Measurements from ENCODE around the gene IL6R. TPM values are rescaled to one million over a fixed set of nuclear protein-coding genes. Genes with fewer than 3 reads are reported as not detected.
"Not testable (repeated sequence)": the region's sequence is repeated elsewhere in the genome, so short reads cannot be mapped to it uniquely, and the experiment has no call there.

The IL6R gene
- total RNA-seq, 1 experiment from 2014 or later = 16.1 TPM

DNA sequence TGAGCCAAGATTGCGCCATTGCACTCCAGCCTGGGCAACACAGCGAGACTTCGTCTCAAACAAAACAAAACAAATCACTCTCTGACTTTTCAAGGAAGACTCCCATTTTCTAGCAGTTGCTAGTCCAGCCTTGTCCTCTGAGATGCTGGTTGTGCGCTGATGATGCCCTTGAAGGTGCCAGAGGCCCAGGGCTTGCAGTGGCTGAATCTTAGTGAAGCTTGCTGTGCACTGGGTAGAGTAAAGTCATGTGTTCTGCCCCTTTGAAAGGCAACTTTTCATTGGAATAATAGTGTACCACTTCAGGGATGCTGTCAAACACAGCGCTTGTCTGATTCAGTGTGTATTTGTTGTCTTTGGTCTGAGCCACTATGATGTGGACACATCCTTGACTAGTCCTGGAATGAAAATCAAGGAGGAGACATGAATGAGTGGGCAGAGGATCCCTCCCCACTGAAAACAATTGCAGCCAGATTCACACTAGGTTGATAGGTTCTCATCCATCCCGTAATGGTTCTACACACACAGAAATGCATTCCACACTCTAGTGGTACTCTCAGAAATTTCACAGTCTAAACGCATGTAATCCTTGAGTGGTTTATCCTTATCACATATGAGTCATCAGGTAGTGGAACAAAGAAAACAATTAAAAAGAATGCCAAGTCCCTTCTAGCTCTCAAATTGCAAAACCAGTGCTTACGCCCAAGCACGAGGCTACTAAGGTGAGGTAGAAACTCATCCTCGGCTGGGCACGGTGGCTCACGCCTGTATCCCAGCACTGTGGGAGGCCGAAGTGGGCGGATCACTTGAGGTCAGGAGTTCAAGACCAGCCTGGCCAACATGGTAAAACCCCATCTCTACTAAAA lies 79.0 kb downstream of the IL6R start:
- H3K4me1 ChIP-seq (ENCODE audit: insufficient read depth, low read length) = peaks cover 12% of the 10 kb centered on the region
- DNase-seq (peak; percentile 61), ATAC-seq (peak; percentile 44)
- H3K4me3 ChIP-seq (ENCODE audit: low read length) = no peak overlapping the region
- intact Hi-C loops (cut with micrococcal nuclease) = loop anchor here (5.0 kb wide), 1 partner anchor 48 kb away; no protein-coding TSS in a partner anchor
- H3K79me2 ChIP-seq (ENCODE audit: low read length) = no peaks in the 10 kb centered on the region
- H3K36me3 ChIP-seq (ENCODE audit: low read depth, low read length) = no peaks in the 10 kb centered on the region
- no peaks in the 10 kb centered on the region for H4K20me1 ChIP-seq (ENCODE audit: low read length)
- no peaks in the 10 kb centered on the region for H3K9me2 ChIP-seq (replicated peaks; ENCODE audit: low read length)
- POLR2A ChIA-PET (ENCODE audit: unreplicated experiment) = no interaction called here
- H3K27ac ChIP-seq (ENCODE audit: low read length) = no peak overlapping the region
- no peak overlapping the region for H3K9ac ChIP-seq (ENCODE audit: low read length)
- no peak overlapping the region for H2AFZ ChIP-seq (ENCODE audit: low read length)
- TF ChIP-seq, protein P1, sequence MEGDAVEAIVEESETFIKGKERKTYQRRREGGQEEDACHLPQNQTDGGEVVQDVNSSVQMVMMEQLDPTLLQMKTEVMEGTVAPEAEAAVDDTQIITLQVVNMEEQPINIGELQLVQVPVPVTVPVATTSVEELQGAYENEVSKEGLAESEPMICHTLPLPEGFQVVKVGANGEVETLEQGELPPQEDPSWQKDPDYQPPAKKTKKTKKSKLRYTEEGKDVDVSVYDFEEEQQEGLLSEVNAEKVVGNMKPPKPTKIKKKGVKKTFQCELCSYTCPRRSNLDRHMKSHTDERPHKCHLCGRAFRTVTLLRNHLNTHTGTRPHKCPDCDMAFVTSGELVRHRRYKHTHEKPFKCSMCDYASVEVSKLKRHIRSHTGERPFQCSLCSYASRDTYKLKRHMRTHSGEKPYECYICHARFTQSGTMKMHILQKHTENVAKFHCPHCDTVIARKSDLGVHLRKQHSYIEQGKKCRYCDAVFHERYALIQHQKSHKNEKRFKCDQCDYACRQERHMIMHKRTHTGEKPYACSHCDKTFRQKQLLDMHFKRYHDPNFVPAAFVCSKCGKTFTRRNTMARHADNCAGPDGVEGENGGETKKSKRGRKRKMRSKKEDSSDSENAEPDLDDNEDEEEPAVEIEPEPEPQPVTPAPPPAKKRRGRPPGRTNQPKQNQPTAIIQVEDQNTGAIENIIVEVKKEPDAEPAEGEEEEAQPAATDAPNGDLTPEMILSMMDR (conservative IDR thresholded peaks at IDR 0.05; ENCODE audit: low read depth, low read length) = no peak
- no peak for TF ChIP-seq EZH2phosphoT487 (IDR thresholded peaks at IDR 0.05; ENCODE audit: borderline replicate concordance, low read length)
- TF ChIP-seq EZH2 (IDR thresholded peaks at IDR 0.05; ENCODE audit: low read length, unreplicated experiment) = no peak
- no peaks in the 10 kb centered on the region for H3K9me3 ChIP-seq (ENCODE audit: low read length)
- CTCF ChIA-PET = interaction anchor here (1.2 kb wide), 1 partner anchor 63 kb away, joined by 7 read pairs; no protein-coding TSS in a partner anchor
- no peaks in the 10 kb centered on the region for H3F3A ChIP-seq (ENCODE audit: low read length, unreplicated experiment)
- no TSS peak for BruUV-seq (replicated peaks)
- H3K4me2 ChIP-seq (ENCODE audit: low read length) = no peak overlapping the region
- 0 out of 2 replicates have a peak, but pooled peaks cover 1% of the 10 kb centered on the region for H3K27me3 ChIP-seq (ENCODE audit: low read length)

DNA sequence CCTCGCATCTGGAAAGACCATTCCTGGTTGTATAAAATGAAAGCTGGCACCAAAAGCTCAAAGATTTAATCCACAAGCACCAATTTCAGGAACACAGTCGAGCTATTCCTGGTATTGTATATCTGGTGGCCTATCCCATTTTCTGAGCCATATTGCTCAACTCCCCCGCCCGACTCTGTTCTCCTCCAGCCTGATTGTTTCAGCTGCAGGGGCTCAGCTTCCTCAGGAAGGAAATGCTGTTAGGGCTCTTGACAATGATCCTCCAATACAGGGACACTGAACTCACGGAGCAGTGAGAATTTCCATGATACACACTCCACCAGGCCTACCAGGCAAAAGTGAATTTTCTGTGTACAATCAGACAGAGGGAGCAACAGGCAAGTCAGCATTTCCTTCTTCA lies 80.0 kb downstream of the IL6R start:
- no peak overlapping the region for H3K27ac ChIP-seq (ENCODE audit: low read length)
- TF ChIP-seq EZH2 (IDR thresholded peaks at IDR 0.05; ENCODE audit: low read length, unreplicated experiment) = no peak
- no peaks in the 10 kb centered on the region for H4K20me1 ChIP-seq (ENCODE audit: low read length)
- no peak overlapping the region for H2AFZ ChIP-seq (ENCODE audit: low read length)
- intact Hi-C loops (cut with micrococcal nuclease) = no loop called here
- CTCF ChIA-PET = interaction anchor here (1.2 kb wide), 1 partner anchor 62 kb away, joined by 7 read pairs; no protein-coding TSS in a partner anchor
- H3K79me2 ChIP-seq (ENCODE audit: low read length) = no peaks in the 10 kb centered on the region
- H3K4me3 ChIP-seq (ENCODE audit: low read length) = no peak overlapping the region
- H3K27me3 ChIP-seq (ENCODE audit: low read length) = peaks cover 11% of the 10 kb centered on the region; the same call in 1 of the 2 replicates
- ATAC-seq (no peak), DNase-seq (no peak)
- no peaks in the 10 kb centered on the region for H3K9me2 ChIP-seq (replicated peaks; ENCODE audit: low read length)
- no peaks in the 10 kb centered on the region for H3K36me3 ChIP-seq (ENCODE audit: low read depth, low read length)
- POLR2A ChIA-PET (ENCODE audit: unreplicated experiment) = interaction anchor here (0.7 kb wide), 1 partner anchor 28 kb away, joined by 8 read pairs; no protein-coding TSS in a partner anchor
- H3F3A ChIP-seq (ENCODE audit: low read length, unreplicated experiment) = no peaks in the 10 kb centered on the region
- no TSS peak for BruUV-seq (replicated peaks)
- H3K9ac ChIP-seq (ENCODE audit: low read length) = no peak overlapping the region
- peaks cover 7% of the 10 kb centered on the region; the same call in 1 of the 2 replicates for H3K4me1 ChIP-seq (ENCODE audit: insufficient read depth, low read length)
- no peak overlapping the region for H3K4me2 ChIP-seq (ENCODE audit: low read length)
- H3K9me3 ChIP-seq (ENCODE audit: low read length) = no peaks in the 10 kb centered on the region

DNA sequence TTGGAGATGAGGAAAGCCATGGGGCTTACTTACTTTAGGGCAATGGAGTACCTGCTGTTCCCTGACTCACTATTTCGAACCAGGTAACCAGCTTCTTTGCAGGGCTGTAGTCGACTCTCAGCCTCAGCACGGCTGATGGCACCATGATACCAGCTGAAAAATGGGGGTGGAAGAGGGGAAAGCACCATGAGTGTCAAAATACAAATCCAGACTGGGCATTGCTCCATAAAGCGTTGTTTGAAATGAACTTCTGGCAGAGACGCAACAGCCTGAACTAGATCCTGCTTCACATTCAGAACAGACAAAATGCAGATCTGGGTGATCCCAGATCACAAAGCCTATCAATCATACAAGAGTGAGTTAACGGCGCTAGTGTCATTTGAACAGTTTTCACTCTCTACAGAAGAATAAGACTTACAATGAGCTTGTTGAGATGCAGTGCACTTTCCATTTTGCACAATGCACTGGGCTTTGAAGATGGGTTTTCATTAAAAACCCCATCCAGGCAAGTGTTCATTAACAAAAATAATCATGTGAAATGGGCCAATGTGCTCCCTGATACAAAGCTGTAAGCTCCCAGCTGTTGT lies 80.9 kb downstream of the IL6R start:
- POLR2A ChIA-PET (ENCODE audit: unreplicated experiment) = no interaction called here

DNA sequence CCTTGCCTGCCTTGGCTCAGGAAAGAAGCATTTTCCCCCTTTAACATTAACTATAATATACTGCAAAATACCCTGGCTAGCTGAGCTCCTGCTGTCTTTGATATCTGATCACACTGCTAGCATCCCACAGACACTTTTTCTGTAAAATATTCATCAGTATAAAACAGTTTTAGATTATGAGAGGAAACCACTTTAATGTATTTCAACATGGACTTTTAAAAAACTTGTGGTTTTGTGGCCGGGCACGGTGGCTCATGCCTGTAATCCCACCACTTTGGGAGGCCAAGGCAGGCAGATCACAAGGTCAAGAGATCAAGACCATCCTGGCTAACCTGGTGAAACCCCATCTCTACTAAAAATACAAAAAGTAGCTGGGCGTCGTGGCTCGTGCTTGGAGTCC lies 81.6 kb downstream of the IL6R start:
- intact Hi-C loops (cut with micrococcal nuclease); H3K4me1 ChIP-seq (ENCODE audit: insufficient read depth, low read length); POLR2A ChIA-PET (ENCODE audit: unreplicated experiment): not testable (repeated sequence)

More for the DNA sequence above, 80.9 kb downstream of the IL6R start:
- H3K9me2 ChIP-seq (replicated peaks; ENCODE audit: low read length) = no peaks in the 10 kb centered on the region
- H3K4me2 ChIP-seq (ENCODE audit: low read length) = no peak overlapping the region
- no TSS peak for BruUV-seq (replicated peaks)
- H3K4me3 ChIP-seq (ENCODE audit: low read length) = no peak overlapping the region
- ATAC-seq (no peak), DNase-seq (no peak)
- no peak overlapping the region for H3K9ac ChIP-seq (ENCODE audit: low read length)
- H3F3A ChIP-seq (ENCODE audit: low read length, unreplicated experiment) = no peaks in the 10 kb centered on the region
- peaks cover 20% of the 10 kb centered on the region for H3K27me3 ChIP-seq (ENCODE audit: low read length)
- no peak overlapping the region for H3K27ac ChIP-seq (ENCODE audit: low read length)
- intact Hi-C loops (cut with micrococcal nuclease) = no loop called here
- no peak overlapping the region for H2AFZ ChIP-seq (ENCODE audit: low read length)
- H3K4me1 ChIP-seq (ENCODE audit: insufficient read depth, low read length) = peaks cover 7% of the 10 kb centered on the region; the same call in 1 of the 2 replicates
- no peaks in the 10 kb centered on the region for H3K79me2 ChIP-seq (ENCODE audit: low read length)
- H4K20me1 ChIP-seq (ENCODE audit: low read length) = no peaks in the 10 kb centered on the region
- H3K36me3 ChIP-seq (ENCODE audit: low read depth, low read length) = no peaks in the 10 kb centered on the region
- no peaks in the 10 kb centered on the region for H3K9me3 ChIP-seq (ENCODE audit: low read length)
- TF ChIP-seq, protein P1 (conservative IDR thresholded peaks at IDR 0.05; ENCODE audit: low read depth, low read length) = no peak
- TF ChIP-seq EZH2phosphoT487 (IDR thresholded peaks at IDR 0.05; ENCODE audit: borderline replicate concordance, low read length) = no peak
- no peak for TF ChIP-seq EZH2 (IDR thresholded peaks at IDR 0.05; ENCODE audit: low read length, unreplicated experiment)
- CTCF ChIA-PET = no interaction called here

More for the DNA sequence above, 81.6 kb downstream of the IL6R start:
- H3K36me3 ChIP-seq (ENCODE audit: low read depth, low read length); ATAC-seq; DNase-seq; H4K20me1 ChIP-seq (ENCODE audit: low read length); CTCF ChIA-PET; H3K9ac ChIP-seq (ENCODE audit: low read length); H3K9me3 ChIP-seq (ENCODE audit: low read length); H2AFZ ChIP-seq (ENCODE audit: low read length); BruUV-seq (replicated peaks); H3F3A ChIP-seq (ENCODE audit: low read length, unreplicated experiment); H3K27ac ChIP-seq (ENCODE audit: low read length); H3K9me2 ChIP-seq (replicated peaks; ENCODE audit: low read length); H3K79me2 ChIP-seq (ENCODE audit: low read length); H3K4me2 ChIP-seq (ENCODE audit: low read length); H3K4me3 ChIP-seq (ENCODE audit: low read length): not testable (repeated sequence)
- H3K27me3 ChIP-seq (ENCODE audit: low read length) = peaks cover 27% of the 10 kb centered on the region
